Astrocyte of the cerebellum (primary cell): ENCODE measurements around the gene EPHA4.

ENCODE experiments used
- DNase-seq: peaks from one replicate; pipeline ENCODE4 v3.0.0-alpha.2; 2011; ENCODE audit warnings: low read depth
- H3K4me3 ChIP-seq: 2 replicates; pipeline ENCODE4 v1.5.1; 2011; ENCODE audit warnings: mild to moderate bottlenecking, low read depth, low read length, moderate library complexity
- in situ Hi-C: cut with HindIII; loops from 2 replicates; pipeline ENCODE4 v1.10.0; 2017; ENCODE audit warnings: low sequenced_read_pairs
- TF ChIP-seq, protein P1 (sequence below): IDR thresholded peaks from 2 replicates; pipeline ENCODE4 v1.5.1; 2012; ENCODE audit warnings: low read length, low read depth, moderate library complexity, mild to moderate bottlenecking; ENCODE audit errors: missing control alignments

Gene EPHA4

DNA sequence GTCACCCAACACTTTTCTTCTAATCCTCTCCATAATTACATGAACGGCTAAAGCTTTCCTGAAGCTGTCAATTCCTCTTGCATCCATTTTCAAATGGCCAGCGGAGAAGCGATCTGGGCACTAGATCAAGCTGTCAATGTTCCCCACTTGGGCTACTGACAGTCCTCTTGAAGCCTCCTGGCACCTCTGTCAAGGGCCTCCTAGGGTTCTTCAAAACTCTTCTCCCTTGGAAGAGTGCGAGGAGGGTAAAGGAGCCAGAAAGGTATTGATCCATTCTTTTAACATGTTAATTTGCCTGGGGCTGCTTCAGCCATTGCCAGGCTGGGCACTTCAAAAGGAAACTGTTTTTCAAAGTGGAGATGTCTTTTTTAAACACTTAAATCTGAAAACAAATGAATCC is 19.8 kb downstream of the EPHA4 start:
- in situ Hi-C loops: no loop called here
- TF ChIP-seq, protein P1, sequence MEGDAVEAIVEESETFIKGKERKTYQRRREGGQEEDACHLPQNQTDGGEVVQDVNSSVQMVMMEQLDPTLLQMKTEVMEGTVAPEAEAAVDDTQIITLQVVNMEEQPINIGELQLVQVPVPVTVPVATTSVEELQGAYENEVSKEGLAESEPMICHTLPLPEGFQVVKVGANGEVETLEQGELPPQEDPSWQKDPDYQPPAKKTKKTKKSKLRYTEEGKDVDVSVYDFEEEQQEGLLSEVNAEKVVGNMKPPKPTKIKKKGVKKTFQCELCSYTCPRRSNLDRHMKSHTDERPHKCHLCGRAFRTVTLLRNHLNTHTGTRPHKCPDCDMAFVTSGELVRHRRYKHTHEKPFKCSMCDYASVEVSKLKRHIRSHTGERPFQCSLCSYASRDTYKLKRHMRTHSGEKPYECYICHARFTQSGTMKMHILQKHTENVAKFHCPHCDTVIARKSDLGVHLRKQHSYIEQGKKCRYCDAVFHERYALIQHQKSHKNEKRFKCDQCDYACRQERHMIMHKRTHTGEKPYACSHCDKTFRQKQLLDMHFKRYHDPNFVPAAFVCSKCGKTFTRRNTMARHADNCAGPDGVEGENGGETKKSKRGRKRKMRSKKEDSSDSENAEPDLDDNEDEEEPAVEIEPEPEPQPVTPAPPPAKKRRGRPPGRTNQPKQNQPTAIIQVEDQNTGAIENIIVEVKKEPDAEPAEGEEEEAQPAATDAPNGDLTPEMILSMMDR: no peak
- no peak overlapping the region for H3K4me3 ChIP-seq
- no peak for DNase-seq

- TF ChIP-seq, protein P1: no peak
- in situ Hi-C loops: no loop called here
- no peak overlapping the region for H3K4me3 ChIP-seq
- no peak for DNase-seq
Observed at GRCh38 chr2:221551864-221552263, 20.2 kb downstream of the EPHA4 start.

- in situ Hi-C loops: no loop called here
- no peak overlapping the region for H3K4me3 ChIP-seq
- TF ChIP-seq, protein P1: no peak
- DNase-seq: peak; percentile 46
Observed at GRCh38 chr2:221549143-221549542, 23.0 kb downstream of the EPHA4 start.

DNA sequence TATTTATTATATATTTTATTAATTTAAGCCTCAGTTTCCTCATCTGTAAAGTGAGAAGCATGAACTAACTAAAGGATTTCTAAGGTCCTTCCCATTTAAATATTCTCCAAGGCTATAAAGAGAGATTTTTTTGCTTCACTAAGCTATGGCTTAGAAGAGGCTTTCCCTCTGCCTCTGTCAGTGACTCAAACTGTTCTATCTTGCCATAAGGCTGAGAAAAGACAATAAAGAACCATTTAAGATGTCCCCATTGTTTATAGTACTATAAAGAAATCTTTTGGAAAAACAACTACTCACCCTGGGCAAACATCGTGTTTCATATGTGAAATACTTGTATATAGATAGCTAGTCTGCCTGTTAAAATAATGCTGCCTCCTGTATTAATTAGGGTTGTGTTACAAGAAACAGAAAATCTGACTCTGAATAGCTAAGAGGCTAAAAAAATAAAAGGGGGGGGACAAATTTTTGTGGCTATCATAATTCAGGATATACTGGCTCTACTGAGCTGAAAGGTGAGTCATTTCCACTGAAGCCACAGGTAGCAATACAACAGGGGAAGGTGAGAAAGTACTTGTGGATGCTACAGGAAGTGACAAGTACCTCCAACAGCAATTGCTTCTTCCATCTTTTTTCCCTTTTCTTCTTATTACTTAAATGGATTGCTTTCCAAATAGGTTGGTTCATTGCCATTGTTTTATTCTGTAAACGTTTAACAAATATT is 25.4 kb downstream of the EPHA4 start:
- no peak overlapping the region for H3K4me3 ChIP-seq
- DNase-seq: no peak
- in situ Hi-C loops: no loop called here
- TF ChIP-seq, protein P1: no peak

DNA sequence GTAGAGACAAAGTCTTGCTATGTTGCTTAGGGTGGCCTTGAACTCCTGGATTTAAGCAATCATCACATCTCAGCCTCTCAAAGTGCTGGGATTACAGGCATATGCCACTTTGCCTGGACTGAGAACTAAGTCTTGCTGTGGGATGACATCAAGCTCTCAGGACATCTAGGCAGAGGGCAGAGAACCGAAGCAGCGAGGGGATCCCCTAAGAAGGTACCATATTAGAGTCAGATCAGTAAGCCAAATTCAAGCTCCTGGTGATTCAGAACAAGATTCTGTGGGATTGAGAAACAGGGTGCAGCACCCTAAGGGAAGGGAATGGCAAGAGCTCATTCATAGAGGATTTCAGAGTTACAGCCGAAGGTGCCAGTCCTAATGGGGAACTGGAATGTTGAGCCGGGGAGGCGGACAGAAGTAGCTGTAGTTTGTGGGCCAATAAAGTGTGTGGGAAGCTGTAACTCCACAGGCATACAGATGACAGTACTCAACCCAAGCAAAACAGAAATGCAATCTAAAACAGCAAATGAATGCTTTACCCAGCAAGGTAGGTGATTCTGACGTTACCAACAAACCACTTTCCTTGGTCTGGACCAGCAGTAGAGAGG is 30.9 kb downstream of the EPHA4 start:
- TF ChIP-seq, protein P1: no peak
- in situ Hi-C loops: no loop called here
- DNase-seq: no peak
- no peak overlapping the region for H3K4me3 ChIP-seq

DNA sequence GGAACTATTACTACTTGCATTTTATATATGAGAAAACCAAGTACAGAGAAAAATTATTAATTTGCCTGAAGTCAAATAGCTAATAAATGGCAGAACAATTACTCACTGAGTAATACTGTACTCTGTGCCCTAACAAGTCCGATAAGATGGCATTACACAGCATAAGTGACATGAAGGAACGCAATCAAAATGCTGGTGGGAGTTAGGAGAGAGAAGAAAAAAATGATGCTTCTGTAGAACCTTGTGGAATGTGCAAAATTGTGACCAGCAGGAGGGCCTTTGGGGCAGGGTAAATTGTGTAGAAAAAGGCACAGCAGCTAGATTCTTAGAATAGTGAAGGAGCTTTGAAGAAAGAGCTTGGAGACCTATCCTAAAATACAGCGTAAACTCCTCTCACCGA is 32.9 kb downstream of the EPHA4 start:
- no peak for DNase-seq
- TF ChIP-seq, protein P1: no peak
- in situ Hi-C loops: no loop called here
- H3K4me3 ChIP-seq: no peak overlapping the region
